MV-4-11 (cell line): ENCODE data around the gene PRPF40B.
"Not testable (repeated sequence)": the region's sequence is repeated elsewhere in the genome, so short reads cannot be mapped to it uniquely, and the experiment has no call there.

Experiments used
- DNase-seq: peaks from one replicate; lab custom pipeline; 2025; lab: John Stamatoyannopoulos, UW

Gene PRPF40B

GRCh38 chr12:49609059-49609874 lies 14.1 kb upstream of the PRPF40B start:
- DNase-seq, result no peak

- peak; percentile 8 for DNase-seq
Measured at GRCh38 chr12:49609875-49610154, 13.5 kb upstream of the PRPF40B start.

DNA sequence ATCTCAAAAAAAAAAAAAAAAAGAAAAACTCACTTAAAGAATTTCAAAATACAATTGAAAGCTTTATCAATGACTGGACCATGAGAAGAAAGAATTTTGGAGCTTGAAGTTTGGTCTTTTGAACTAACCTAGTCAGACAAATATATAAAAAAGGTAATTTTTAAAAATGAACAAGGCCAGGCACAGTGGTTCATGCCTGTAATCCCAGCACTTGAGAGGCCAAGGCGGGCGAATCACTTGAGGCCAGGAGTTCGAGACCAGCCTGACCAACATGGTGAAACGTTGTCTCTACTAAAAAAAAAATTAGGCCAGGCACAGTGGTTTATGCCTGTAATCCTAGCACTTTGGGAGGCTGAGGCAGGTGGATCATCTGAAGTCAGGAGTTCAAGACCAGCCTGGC lies 12.6 kb upstream of the PRPF40B start:
- DNase-seq, result not testable (repeated sequence)

GRCh38 chr12:49612210-49612609 lies 11.2 kb upstream of the PRPF40B start:
- no peak for DNase-seq

DNA sequence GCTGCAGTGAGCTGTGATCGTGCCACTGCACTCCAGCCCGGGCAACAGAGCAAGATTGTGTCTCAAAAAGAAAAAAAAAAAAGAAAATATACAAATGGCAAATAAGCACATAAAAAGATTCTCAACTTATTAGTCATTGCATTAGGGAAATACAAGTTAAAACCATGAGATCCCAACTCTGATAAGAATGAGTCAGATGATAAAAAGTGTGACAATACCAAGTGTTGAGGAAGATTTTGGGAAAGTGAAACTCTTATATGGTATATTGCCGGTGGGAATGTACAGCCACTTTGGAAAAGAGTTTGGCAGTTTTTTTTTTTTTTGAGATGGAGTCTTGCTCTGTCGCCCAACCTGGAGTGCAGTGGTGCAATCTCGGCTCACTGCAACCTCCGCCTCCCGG lies 7.6 kb upstream of the PRPF40B start:
- no peak for DNase-seq

DNA sequence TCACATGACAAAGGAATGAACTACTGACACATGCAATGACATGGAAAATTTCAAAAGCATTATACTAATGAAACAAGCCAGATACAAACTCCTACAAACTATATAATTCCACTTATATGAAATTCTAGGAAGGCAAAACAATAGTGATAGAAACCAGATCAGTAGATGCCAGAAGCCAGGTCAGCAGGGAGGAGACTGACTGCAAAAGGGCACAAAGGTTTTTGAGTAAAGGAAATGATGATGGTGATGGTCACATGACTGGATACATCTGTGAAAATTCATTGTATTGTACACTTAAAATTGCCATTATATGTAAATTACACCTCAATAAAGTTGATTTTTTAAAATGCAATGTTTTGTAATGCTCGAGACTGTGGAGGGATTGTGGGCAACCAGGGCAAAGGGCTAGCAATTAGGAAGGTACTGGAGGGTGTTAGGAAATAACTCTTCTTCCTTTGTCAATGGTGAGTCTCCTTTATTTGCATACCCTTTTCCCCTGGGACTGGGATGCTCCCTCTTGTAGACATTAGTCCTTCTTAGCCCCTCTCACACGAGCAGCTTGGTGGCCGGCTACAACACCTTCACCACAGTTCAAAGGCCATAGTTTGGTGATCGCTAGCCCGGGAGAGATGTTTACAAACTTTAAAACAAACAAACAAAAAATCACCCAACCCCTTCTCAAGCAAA lies 6.7 kb upstream of the PRPF40B start:
- DNase-seq, result no peak

- no peak for DNase-seq
Measured at GRCh38 chr12:49618576-49618975, 4.8 kb upstream of the PRPF40B start.

DNA sequence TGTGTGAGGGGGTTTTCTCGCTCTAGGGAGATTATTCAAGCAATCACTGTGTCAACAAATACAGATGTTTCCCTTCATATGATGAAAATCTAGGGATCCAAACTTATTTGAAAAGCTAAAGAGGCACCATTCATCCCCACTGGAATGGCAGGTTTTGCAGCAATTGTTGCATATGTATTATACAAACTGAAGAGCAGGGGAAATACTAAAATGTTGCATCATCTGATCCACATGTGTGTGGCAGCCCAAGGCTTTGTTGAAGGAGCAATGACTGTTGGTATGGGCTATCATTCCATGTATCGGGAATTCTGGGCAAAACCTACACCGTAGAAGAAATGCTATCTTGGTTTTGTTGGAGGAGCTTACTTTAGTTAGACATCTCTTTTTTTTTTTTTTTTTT lies 4.1 kb upstream of the PRPF40B start:
- DNase-seq, result no peak

- DNase-seq, result no peak
Measured at GRCh38 chr12:49621651-49622500, 1.5 kb upstream of the PRPF40B start.

GRCh38 chr12:49622501-49623141 lies 740 bp upstream of the PRPF40B start:
- peak; percentile 31 for DNase-seq

DNA sequence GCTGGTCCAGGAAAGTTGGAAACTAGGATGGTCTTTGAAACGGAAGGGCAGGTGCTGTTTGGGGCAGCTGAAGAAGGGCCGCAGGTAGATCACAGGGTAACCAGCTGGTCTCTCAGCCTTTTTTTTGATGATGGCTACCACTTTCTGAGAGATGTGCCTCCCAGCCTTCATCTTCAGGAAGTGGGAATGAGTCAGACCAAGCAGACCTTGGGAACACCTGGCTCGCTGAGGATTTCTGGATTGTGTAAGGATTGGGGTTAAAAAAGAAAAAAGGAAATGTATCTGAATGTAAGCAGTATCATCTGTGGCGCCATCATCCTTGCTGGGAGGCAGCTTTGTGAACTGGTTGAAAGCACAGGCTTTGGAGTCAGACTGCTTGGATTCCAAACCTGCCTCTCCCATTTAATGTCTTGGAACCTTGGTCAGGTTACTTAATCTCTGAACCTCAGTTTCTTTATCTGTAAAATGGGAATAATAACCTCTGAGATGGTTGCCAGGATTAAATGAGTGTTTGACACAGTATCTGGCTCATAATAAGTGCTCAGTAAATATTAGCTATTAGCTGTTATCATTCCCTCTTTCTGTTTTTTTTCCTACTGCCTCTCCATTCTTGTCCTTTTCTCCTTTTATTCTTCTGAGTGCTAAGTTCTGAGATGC lies 1.7 kb downstream of the PRPF40B start:
- peak; percentile 27 for DNase-seq

- DNase-seq, result no peak
Measured at GRCh38 chr12:49626169-49626835, 2.9 kb downstream of the PRPF40B start.

DNA sequence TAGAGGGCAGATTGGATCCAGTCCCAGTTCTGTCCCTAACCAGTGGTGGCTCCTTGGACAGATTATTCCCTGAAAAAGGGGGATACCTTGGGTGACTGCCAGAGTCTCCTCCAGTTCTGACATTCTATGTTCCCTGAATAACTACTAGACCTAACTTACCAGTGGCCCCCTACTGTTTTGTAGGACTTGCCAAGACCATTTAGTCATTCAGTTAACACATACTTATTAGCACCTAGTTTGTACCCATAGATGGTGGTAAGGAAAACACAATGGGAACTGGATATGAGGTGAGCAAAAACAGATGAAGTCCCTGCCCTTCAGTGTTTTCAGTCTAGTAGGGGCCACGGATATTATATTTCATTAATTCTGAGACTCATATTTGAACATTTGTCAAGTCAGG lies 3.5 kb downstream of the PRPF40B start:
- DNase-seq, result no peak

- DNase-seq, result no peak
Measured at GRCh38 chr12:49627752-49628360, 4.5 kb downstream of the PRPF40B start.

DNA sequence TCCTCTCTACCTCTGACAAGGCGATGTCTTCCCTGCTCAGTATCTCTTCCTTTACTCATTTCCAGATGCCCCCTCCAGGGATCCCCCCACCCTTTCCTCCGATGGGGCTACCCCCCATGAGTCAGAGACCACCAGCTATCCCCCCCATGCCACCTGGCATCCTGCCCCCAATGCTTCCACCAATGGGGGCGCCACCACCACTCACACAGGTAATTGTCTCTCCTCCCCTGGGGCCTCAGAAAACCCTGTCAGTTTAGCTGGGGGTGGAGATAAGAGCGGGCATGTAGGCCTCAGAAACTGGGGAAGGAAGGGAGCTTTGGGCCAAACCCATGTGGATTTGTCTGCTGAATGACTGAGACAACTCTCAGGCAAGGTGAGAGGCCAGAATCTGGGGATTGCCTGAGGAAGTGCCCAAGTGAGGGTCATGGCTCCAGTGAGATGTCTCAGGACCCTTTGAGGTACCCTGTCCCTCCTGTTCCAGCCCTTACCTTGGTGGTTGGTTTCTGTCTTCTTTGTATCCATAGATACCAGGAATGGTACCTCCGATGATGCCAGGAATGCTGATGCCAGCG lies 8.1 kb downstream of the PRPF40B start:
- DNase-seq, result no peak

DNA sequence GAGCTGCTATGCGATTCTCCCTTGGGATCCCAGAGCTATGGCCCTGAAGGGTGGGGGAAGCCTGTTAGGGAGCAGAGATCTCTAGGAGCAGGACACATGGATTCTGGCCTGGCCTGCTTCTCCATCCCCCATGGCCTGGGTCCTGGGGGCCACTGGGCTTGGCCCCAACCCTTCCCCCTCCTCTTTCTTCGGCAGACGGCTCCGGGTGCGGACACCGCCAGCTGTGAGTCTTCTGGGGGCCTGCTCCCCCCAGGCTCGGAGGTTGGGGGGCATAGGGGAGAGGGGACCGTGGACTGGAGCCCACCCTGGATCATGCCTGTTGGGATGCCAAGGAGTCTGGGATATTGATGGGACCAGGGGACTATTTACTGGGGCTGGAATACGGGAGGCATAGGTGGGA lies 9.0 kb downstream of the PRPF40B start:
- no peak for DNase-seq

- no peak for DNase-seq
Measured at GRCh38 chr12:49632986-49633702, 9.8 kb downstream of the PRPF40B start.

DNA sequence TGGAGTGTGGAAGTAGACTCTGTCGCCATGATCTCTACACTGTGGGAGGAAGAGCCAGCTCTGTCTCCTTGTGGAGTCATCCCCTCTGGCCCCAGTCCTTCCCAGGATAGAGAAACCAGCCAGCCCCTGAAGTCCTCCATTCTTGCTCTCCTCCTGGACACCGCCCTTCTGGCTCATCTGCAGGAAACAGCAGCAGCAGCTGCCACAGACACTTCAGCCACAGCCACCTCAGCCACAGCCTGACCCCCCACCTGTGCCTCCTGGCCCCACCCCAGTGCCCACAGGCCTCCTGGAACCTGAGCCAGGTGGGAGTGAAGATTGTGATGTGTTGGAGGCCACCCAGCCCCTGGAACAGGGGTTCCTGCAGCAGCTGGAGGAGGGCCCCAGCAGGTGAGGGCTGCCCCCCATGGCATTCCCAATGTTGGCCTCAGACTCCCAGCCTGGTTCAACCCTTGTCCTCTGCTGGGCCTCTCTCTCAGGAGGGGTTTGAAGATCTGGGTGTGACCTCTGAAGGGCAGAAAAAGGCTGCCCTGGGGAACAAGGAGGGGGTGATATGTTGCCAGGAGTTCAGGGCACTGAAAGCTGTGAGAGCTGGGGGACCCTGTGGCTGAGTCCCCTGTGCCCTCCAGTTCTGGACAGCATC lies 10.5 kb downstream of the PRPF40B start:
- no peak for DNase-seq

DNA sequence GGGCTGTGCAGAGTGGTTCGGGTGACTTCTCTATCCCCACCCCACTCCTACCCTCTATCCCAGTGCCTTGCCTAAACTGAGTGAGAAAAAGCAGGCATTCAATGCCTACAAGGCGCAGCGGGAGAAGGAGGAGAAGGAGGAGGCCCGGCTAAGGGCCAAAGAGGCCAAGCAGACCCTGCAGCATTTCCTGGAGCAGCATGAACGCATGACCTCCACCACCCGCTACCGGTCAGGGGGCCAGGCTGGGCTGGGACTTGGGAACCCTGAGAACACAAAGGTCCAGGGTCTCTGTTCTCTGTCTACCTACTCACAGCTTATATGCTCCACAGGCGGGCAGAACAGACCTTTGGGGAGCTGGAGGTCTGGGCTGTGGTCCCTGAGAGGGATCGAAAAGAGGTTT lies 11.7 kb downstream of the PRPF40B start:
- no peak for DNase-seq
